Activated CD4-positive, CD25-positive, alpha-beta regulatory T cell treated with anti-CD3 and anti-CD28 coated beads, Interleukin-2, amount 50 U/mL, for 24 hours (primary cell): Measurements from ENCODE around the gene HAUS7.

ENCODE experiments used
- ATAC-seq, 2 donors: fragments of 150-1000 bp; cut with Tn5 transposase; one replicate each; pipeline ENCODE4 v1.10.0; 2021; ENCODE audit warnings: mild to moderate bottlenecking in 1 of 2, moderate library complexity in 1 of 2

Gene HAUS7

DNA sequence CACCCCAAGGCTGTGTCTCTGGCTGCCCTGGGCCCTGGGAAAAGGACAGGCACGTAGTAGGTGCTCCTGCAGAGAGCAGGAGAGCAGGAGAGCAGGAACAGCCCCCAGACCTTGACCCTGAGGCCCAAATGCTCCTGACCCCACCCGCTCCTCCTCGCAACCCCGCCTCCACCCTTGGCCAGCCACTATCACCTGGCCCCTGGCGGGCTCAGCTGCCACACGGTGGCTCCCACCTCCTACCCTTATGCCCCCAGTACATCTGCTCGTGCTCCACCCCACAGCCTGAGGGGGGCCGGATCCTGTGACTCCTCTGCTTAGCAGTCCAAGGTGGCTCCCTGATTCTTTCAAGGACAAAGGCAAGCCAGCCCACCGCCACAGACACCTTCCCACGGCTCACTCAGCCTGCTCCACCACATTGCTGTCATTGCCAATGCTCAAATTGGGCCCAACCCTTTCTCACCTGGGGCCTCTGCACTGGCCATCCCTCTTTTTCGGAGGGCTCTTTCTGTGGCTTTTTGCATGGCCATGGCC, 5.4 kb upstream of the HAUS7 start:
- no peak for ATAC-seq

DNA sequence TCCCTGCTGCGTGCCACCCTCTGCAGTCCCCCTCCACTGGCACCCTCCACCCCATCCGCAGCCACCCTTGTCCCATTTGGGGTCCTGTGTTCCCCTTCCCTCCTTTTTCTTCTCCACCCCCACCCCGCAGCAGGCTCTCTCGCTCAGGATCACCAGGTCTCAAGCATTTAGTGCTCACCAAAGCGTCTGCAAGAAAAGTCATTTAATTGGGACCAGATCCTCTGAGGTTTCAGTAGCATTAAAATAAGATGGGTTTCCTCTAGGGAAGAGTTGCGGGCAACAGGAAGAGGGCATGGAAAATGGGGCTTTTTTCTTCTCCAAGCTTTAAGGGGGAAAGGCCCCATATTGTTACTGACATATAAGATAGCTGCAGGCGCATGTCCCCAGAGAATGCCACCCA, 4.9 kb upstream of the HAUS7 start:
- no peak for ATAC-seq

DNA sequence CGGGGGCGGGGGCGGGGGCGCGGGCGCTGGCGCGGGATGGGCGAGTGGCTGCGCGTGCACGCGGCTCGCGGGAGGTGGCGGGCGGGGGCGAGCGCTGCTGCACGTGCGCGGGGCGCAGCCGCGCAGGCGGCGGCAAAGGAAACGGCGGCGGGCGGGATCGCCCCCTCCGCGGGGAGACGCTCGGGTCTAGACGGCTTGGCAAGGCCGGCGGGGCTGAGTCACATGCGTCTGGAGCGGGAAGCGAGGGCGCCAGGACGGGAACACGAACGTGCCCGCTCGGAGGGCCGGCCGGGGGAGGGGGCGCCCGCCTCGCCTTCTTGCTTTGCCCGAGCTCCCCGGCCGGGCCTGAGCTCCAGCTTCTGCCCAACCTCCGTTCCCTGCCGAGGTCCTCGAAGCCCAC, 4.3 kb upstream of the HAUS7 start:
- ATAC-seq: no peak

DNA sequence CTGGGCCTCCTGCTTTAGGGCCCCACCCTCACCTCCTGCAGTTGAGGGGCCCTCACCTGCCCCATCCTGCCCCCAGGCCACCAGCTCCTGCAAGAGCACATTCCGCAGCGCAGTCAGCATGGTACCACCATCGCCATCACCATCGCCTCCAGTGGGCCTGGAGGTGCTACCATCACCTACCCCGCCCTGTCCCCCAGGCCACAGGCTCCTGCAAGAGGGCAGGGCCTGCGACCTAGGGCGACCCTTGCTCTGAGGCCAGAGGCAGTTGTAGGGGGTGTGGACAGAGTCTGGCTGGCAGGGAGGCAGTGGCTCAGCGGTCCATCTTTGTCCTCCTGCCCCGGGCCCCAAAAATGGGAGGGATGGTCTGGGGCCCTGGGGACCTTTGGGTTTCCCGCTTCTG, 3.9 kb upstream of the HAUS7 start:
- ATAC-seq: no peak

DNA sequence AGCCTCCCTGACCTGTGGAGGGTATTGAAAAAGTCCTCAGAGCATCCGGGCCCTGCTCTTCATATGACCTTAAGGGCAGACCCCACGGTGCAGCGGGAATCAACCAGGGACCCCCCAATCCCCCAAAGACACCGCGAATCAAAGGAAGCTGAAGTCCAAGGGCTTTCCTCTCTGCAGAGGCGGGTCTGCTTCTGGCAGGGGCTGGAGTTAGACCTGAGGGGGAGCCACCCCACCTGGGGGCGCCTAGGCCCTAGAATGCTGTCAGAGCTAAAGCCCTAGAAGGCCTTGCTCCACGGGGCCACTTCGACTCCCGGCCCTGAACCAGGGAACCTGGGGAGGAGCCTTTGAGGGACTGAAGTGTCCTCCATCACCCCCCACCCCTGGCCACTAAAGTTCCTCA, 2.8 kb upstream of the HAUS7 start:
- ATAC-seq: no peak

DNA sequence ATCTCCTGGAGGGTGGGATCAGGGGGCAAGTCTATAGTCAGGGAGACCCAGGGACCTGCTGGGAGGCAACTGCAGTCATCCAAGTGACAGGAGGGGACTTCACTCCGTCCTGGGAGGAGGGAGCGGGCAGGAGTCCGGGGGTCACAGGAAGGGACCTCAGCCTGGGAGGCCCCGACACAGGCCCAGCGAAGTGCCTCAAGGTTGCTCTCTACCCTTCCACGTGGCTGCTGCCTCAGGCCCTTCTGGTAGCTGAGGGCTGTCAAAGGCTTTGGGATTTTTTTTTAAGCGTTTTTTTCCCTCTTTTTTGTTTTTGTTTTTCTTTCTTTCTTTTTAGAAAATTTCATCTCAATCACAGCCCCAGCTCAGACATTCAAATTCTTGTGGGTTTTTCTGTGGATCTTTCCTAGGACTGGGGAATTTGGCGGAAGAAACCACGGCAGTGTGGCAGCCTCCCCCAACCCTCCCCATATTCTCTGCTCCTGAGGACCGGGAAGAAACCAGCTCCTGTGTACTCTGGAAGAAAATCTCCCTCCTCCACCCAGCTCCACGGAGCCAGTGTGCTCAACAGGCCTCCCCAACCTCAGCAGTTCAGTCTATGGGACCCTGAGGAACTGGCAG, 1.4 kb upstream of the HAUS7 start:
- no peak for ATAC-seq

DNA sequence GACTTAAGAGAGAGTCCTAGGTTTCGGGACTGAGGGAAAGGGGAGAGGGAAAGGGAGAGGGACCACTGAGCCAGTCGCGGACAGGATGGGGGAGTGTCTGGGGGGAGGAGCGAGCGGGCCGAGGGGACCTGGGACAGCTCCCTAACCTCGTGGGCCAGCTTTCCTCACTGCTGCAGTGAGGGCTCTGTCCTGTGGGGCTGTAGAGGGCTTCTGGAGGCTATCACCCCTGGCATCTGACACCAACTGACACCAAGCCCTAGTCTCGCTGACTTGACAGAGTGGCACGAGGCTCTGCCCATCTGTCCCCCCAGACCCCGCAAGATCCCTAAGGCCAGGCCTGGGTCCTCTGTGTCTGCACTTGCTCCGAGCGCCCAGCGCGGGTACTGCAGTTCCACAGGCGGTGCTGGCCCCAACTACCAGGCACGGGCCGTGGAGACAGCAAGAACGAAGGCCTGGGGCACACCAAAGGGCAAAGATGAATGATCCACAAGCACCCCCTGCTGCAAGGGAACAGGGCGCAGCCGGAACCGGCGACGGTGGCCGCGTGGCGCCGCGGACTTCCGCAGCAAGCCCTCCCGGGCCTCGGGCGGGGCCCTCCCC, 465 bp downstream of the HAUS7 start:
- peak; percentile 21 to 27 for ATAC-seq

DNA sequence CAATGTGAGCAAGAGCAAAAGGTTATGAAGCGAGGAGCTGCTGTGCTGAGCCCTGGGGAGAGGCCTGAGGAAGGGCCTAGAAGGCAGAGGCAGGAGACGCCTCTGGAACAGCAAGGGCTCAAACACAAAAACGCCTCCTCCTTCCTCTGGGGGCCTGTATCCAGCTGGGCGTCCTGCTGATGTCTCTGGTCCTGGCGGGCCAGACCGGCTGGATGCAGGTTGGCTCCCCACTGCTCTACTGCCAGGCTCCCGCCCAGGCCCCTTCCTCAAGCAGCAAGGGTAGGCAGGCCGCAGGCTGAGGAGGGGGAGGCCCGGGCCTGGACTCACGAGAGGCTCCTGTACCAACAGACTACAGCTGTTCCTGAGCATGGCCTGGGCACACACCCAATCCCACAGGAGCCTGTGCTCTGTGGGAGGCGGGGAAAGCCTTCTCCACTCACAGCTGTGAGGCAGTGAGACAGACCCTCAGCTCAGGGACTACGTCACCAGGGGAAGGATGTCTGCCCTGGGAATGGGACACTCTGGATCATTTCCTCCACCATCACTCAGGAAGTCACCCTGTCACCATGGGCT, 2.3 kb downstream of the HAUS7 start:
- ATAC-seq: no peak

DNA sequence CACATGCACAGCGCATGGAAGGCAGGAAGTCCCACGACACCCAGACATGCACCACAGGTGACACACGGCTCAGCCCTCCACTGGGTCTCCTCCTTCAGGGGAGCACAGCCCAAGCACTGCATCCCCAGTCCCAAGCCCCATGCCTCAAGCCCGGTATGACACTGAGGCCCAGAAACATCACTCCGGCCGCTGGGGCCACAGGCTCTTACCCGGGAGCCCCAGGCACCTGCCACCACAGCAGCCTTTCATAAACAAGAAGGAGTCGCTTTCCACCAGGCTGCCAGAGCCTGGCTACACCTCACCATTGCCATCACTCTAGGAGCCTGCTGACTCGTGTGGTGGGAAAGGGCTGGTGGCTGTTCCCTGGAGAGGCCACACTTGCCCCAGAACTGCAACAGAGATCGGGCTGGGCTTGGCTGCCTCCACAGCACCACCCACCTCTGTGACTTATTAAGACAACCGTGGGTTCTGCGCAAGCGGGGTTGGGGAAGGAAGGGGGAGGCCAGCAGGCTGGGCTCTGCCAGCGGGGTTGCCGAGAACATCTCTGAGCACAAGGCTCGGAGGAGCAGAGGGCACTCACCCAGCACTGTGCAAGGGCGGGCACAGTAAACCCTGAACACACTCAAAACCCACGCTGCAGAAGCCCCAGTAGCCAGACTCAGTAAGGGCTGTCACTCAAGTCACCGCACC, 4.5 kb downstream of the HAUS7 start:
- ATAC-seq: no peak

DNA sequence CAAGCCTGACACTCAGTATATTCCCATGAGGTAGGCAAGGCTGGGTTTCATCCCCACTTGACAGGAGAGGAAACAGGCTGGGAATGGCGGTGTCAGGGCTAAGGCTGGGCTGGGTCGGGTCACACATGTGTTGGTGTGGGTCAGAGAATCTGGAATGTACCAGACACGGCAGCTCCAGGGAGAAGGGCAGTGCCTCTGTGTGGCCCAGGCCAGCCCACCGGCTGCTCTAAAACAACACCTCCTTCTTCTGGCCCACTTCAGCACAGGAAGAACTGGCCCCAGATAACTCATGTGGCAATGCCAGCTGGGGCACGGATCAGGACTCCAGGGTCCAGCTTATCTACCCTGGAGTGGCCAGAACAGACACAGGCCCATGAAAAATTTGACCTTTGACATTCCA, 6.3 kb downstream of the HAUS7 start:
- ATAC-seq: no peak

DNA sequence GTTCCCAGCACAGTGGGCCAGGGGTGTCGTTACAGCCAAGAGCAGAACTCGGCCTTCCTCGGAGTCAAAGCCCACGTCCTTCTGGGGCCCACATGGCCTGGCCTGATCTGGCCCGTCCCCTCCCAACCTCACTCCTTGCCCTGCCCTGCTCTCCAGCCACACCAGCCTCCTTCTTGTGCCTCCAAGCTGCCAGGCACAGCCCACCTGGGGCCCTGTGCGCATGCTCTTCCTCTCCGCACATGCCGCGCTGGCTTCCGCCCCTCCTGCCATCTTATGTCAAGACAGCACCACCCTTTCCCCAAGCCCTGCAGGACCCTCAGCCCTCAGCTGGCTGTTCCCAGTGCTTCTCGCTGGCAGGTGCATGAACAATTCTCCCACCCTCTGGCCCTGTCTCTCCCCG, 6.8 kb downstream of the HAUS7 start:
- no peak for ATAC-seq

DNA sequence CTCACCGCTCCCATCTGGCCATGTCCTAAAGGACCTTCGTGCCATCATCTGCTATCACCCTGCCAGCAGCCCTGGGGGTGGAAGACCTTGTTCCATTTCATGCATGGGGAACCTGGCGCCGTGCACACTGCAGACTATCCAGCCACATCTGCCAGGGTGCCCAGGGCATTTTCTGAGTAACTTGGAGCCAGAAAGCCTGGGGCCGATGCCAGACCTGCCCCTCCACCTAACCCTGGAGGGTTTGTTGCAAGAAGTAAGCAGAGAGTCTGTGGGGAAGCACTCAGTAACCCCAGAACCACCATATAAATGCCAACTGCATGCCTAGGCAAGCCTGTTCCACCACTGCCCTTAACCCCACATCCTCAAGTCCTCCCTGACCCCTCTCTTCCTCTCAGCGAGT, 7.3 kb downstream of the HAUS7 start:
- no peak for ATAC-seq

DNA sequence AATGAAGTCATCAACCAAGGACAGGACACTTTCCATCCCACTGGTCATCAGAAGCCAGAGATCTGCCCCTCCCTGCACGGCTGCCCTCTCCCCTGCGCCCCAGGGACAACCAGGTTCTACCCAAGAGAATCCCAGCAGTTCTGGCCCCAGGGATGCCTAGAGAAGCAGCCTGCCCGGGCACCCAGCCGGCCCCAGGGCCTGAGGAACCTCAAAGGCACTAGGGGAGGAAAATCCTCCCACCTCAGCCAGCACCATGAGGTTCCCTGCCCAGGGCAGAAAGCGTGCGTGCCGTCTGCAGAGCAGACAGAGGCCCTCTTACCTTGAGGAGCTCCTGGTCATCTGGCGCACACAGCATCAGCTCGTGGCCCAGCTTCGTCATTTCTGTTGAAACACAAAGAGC, 8.1 kb downstream of the HAUS7 start:
- no peak for ATAC-seq

DNA sequence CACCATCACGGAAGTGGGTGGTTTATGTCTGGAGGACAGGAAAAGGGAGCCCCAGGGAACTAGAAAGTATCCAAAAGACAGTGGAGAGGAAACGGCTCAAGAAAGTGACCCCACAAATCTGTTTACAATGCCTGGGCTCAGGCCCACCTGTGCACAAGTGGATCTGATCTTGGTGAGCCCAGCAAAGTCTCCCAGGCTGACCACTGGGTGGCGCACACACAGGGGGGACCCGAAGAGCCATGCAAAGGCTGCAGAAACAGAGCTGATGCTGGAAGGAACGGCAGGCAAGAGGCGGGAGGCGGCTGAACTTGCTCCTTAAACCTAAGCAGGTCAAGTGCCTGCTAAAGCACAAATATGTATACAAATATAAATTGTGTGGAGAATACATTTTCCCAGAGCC, 9.6 kb downstream of the HAUS7 start:
- peak in 1 of 2 donors; percentile 41 for ATAC-seq

DNA sequence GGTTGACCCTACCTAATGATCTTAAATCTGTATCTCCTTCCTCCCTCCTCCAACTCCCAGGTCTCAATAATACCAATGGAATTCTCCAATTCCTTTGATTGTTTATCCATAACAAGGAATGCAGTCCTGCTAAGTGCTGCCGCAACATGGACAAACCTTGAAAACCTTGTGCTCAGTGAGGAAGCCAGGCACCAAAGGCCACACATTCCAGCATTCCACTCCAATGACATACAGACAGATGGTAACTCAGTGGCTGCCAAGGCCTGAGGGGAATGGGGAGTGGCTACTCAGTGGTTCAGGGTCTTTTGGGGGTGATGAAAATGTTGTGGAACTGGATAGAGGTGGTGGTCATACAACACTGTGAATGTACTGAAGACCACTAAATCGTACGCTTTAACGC, 10.4 kb downstream of the HAUS7 start:
- ATAC-seq: no peak

DNA sequence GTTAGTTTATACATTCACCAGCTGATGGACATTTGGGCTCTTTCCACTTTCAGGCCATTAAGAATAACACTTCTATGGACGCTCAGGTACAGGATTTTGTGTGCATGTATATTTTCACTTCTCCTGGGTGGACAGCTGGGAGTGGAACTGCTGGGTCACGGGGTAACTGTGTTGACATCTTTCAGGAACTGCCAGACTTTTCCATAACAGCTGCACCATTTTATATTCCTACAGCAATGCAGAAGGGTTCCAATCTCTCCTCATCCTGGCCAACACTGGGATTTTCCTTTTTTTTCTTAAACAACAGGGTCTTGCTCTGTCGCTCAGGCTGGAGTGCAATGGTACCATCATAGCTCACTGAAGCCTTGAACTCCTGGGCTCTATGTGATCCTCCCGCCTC, 11.9 kb downstream of the HAUS7 start:
- ATAC-seq: no peak

DNA sequence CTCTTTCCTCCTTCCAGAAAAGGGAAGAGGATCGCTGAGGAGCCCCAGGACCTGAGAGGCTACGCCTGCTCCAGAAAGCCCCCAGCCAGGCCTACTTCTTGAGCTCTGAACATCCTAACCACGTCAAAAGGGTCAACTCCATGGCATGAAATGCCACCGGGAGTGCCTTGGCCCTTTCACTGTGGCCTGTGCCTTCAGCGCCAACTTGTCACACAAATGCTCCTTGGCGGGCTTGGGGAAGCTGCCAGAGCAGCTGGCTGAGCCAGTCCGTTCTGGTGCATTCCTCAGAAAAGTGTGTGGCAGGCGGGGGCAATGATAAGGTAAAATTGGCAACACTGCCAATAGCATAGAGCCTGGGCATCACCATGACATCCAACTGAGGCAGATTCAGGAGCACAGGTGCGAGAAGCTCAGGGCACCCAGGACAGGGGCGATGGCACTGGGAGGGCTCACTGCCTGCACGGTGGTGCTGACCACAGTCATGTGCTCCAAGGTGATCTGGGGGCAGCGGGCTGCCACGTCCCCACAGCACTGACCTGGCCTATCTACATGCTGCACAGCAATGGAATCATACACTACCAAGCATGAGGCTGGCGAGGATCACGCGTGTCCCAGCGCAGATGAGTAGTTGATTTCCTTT, 12.4 kb downstream of the HAUS7 start:
- no peak for ATAC-seq

DNA sequence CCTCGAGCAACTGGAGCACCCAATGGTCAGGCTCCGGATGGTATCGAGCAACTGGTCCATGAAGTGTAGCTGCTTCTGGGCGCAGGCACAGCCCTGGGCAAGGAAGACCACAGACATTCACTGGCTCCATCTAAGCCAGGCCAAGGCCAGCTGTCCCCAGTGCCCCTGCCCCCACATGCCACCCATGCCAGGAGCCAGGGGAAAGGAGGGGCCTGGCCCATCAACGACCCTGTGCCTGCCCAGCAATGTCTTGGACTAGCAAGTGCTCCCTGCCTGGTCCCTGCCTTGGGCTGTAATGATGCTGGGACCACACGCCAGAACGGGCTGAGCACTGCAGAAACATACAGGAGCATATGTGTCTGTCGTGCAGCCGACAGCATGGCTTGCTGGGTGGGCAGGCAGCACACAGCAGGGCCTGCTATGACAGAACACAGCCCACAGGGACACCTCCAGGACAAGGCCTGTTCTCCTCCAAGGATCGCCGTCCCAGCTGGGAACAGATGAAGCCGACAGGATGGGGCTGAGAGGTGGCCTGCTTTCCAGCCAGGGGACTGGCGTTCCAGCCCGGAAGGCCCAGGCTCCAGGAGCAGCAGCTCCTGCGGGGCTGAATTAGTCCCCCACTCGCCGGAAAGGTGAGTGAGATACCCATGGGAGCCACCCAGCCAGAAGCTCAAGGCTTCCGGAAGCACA, 13.1 kb downstream of the HAUS7 start:
- ATAC-seq: no peak

DNA sequence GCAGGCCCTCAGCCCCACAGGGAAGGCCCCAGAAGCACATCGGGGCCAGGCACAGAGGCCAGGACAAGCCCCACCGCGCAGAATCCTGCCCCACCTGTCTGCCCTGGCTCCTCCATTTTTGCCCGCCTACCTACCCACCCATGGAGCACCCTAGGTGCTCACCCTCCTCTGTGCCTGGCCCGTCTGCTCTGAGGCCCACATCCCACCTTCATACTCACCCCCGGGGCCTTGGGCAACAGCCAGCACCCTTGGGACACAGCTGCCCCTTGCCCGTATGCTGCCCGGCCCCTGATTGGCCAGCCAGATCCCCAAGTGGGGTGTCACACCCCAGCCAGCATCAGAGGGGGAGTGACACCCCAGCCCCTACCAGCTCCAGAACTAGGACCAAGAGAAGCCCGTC, 13.7 kb downstream of the HAUS7 start:
- ATAC-seq: no peak

DNA sequence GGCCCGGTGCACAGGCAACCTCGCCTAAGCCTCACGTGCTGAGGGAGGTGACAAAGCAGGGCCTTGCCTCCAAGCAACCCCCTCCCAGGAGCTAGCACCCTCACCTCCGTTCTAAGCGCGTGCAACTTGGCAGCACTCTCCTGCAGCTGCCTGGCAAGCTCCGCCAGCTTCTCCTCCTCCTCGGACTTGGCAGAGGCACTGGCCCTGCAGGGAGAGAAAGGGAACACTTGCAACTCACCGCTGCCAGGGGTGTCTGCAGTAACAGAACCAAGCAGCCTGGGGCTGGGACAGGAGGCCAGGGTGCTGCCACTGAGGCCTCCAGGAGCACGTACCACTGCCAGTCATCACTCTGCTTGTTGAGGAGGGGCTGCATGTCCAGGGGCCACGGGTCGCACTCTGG, 14.2 kb downstream of the HAUS7 start:
- ATAC-seq: no peak

DNA sequence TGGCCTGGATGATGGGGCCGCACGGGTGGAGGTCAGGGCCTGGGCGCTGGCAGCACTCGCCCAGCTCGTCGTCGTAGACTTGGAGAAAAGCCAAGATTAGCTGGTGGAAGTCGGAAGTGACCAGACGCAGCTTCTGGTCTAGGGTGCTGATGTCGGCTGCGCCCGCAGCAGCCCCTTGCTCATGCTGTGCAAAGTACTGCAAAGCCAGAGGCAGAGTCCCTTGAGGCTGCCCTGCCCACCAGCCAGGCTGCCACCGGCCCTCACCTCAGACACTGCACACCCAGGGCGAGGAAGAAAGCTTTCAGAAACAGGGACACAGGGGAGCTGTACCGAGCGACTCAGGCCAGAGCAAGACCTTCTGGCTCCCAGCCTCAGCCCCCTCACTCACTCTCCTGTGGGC, 14.8 kb downstream of the HAUS7 start:
- ATAC-seq: no peak

DNA sequence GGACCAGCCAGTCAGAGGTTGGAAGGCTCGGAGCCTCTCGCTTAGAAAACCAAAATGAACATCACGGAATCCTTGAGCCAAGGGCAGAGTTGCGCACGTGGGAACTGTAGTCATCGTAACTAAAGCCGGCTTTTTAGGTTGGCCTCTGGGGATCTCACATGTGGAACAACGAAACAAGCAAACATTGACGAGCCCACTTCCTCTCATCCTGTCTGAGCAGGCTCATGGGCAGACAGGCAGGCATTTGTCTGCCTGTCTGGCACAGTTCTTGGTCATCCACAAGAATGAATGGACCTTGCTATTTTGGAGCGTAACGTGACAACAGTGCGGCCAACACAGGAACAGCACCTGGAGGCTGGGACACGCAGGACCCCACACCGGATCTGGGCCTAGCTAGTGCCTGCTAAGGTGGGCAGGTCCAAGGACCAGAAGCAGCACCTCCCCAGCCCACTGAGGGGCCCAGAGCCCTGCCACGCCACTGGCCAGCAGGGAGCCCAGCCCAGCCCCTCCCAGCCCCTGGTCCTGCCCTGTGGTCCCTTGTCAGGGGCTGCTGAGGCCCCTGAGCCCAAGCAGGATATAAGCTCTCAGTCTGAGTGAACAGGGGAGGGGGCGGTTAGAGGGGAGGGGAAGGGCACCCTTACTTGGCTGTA, 15.3 kb downstream of the HAUS7 start:
- ATAC-seq: no peak

DNA sequence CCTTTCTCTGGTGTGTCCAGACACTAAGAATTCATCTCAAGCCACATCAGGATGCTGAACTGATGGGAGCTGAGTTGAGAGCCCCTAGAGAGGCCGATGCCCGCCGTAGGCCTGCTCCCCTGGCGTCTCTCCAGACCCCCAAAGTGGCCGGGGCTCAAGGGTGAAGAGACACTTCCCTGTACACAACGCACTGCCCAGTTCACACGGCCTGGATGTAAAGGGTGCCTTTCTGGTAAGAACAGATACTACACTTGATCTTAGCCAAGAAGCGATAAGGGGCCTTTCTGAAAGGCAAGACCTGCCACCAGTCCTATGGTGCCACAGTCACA, 19.5 kb downstream of the HAUS7 start:
- no peak for ATAC-seq
